Stimulated activated CD8-positive, alpha-beta memory T cell treated with anti-CD3 and anti-CD28 coated beads, Interleukin-4, amount 100 ng/mL, for 4 hours (primary cell): ENCODE data around the gene POFUT2.

Experiments
- DNase-seq, 2 donors: peaks; one replicate each; pipeline ENCODE4 v3.0.0-alpha.2; 2020; ENCODE audit warnings: low read depth in 2 of 2, low spot score in 1 of 2

POFUT2 gene

GRCh38 chr21:45287438-45288391, at the start of gene POFUT2:
TSS of gene POFUT2 (minus strand) at chr21:45287895. CDS start at chr21:45287871, 24 bp downstream.
- peak; percentile 95 to 98 for DNase-seq

DNA sequence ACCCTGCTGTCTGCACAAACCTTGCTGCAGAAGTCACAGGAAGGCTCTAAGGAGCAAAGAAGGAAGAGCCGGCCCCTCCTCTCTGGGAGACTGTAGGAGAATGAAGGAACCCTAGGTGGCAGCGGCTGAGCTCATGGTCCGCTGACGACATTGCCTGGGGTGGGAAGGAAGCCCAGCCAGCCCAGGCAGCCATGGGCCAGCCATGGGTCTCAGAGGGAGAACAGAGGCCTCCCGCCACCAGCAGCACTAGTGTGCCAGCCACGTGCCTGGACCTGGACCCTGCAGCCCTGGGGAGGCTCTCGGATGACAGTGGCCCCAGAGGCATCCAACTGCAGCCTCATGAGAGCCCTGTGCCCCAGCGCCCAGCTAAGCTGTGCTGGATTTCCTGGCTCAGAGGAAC, 49.2 kb upstream of the POFUT2 start:
- no peak for DNase-seq

GRCh38 chr21:45336535-45336810, 48.8 kb upstream of the POFUT2 start:
- DNase-seq, result no peak

DNA sequence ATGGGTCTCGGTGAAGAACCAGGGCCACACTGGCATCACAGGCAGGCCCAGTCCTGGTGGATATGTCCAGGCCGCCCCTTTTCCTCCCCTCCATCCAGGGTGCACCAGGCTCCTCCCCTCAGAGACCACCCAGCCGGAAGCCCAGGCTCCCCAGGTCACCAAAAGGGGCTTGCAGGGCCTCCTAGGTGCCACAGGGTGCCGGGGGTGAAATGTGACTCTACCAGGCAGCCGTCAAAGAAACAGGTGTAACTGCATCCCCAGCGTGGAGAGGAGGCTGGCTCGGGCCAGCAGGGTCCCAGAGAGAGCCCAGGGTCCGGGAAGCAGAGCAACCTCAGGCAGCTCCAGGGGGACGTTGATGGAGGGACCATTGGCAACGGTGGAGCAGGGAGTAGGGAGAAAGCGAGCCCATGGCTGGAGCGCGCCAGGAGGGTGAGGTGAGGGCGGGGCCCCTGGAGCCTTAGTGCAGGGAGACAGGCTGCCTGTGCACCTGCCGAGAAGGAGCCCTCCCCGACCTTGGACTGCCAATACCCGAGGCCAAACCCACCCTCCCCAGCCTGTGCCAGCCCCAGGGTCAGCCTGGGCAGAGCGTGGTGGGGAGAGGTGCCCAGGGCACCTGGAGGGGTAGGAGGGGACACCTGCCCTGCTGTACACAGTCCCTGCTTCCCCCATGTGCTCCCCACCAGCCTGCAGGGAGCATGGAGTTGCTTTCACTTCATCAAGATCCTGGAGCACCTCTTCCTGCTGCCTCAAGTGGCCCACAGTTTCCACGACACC, 48.3 kb upstream of the POFUT2 start:
- DNase-seq, result no peak

DNA sequence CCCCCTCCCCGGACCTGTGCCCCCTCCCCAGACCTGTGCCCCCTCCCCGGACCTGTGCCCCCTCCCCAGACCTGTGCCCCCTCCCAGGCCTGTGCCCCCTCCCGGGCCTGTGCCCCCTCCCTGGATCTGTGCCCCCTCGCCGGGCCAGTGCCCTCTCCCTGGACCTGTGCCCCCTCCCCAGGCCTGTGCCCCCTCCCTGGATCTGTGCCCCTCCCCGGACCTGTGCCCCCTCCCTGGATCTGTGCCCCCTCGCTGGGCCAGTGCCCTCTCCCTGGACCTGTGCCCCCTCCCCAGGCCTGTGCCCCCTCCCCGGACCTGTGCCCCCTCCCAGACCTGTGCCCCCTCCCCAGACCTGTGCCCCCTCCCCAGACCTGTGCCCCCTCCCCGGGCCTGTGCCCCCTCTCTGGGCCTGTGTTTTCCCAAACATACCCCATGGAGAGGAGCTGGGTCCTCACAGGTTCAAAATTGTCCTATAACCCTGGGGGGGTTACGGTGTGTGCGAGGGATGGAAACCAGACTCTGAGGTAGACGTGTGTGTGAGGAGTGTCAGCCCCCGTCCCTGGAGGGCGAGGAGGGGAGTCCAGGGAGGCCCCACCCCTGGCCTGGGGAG, 47.6 kb upstream of the POFUT2 start:
- DNase-seq, result no peak

- DNase-seq, result no peak
Observed at GRCh38 chr21:45334591-45335081, 46.9 kb upstream of the POFUT2 start.

GRCh38 chr21:45334134-45334533, 46.4 kb upstream of the POFUT2 start:
- no peak for DNase-seq

DNA sequence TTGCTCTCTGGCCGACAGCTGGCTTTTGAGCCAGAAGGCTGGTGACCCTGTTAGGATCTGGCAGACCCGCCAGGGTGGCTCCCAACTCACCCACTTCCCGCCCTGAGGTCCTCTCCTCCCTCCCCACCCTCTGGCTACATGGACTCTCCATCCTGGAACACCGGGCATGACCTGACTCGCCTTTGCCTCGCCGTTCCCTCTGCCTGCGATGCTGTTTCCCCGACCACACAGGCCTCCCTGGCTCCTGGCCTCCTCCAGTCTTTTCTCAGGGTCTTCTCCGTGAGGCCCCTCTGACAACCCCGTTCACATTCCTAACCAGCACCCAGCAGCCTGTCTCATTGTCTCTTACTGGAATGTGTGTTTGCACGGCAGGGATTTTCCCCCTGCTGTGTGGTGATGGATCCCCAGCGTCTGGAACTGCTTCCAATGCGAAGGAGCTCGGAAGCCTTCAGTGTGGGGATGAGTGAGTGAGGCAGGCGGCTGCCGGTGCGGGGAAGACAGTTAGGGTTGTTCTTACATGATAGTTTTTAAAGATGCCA, 46.0 kb upstream of the POFUT2 start:
- DNase-seq, result no peak

GRCh38 chr21:45332981-45333582, 45.4 kb upstream of the POFUT2 start:
- no peak for DNase-seq

GRCh38 chr21:45332415-45332814, 44.7 kb upstream of the POFUT2 start:
- DNase-seq, result no peak

- DNase-seq, result no peak
Observed at GRCh38 chr21:45331531-45332147, 43.9 kb upstream of the POFUT2 start.

- DNase-seq, result no peak
Observed at GRCh38 chr21:45330851-45331261, 43.2 kb upstream of the POFUT2 start.

DNA sequence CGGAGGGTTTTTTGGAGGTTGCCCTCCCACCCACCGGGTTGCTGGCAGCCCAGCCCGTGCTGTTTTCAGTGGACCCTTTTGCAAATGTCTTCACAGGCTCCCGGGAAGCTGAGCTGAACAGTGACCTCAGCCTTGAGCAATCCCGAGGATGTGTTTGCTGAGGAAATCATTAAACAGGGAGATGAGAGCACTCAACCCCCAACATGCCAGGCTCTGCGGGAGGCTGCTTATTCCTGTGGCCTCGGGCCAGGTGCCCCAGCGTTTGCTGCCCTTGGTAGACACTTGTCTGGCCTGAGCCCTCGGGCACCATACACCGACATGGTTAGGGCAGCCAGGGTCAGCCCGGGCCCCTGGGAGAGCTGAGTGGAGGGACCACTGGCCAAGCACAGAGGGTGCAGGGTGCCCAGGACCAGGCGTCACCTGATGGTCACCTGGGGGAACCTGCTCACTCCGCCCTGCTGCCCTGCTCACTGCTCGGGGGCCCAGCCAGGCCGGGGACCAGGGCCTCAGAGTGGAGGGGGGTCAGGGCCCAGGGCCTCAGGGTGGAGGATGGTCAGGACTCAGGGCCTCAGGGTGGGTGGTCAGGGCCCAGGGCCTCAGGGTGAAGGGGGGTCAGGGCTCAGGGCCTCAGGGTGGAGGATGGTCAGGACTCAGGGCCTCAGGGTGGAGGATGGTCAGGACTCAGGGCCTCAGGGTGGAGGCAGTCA, 42.5 kb upstream of the POFUT2 start:
- no peak for DNase-seq

DNA sequence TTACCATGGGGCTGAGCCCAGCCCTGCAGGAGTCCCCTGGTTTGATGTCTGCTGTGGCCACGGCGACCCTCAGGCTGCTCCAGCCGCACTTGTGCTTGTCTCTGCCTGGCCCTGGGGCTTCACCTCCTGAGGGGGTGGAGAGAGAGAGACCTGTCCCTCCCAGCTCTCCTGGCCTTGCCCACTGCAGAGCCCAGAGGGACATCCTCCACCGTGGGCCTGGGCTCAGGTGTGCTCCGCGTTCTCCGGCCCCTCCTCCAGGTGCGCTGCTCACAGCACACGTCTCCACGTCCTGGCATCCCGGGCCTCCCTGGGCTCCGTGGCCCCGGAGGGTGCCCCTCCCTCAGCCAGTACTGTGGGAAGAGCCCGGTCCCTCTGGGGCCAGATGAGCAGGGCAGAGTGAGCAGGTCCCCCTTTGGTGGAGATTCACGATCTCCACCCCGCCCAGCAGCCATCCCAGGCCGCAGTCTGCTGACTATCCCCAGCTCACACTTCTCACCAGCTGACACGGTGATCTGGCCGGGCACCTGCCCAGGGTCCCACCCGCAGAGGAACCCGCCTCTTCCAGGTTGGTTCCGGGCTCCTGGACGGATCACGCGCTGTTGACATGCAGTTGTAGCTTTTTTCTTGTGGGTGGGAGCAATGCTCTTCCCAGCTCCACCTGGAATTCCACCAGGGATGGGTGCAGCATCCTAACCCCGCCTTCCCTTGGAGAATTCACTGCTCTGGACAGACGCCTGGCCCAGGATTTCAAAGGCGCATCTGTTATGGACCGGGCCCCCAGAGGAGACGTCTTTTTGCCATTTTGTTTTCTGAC, 41.8 kb upstream of the POFUT2 start:
- no peak for DNase-seq

DNA sequence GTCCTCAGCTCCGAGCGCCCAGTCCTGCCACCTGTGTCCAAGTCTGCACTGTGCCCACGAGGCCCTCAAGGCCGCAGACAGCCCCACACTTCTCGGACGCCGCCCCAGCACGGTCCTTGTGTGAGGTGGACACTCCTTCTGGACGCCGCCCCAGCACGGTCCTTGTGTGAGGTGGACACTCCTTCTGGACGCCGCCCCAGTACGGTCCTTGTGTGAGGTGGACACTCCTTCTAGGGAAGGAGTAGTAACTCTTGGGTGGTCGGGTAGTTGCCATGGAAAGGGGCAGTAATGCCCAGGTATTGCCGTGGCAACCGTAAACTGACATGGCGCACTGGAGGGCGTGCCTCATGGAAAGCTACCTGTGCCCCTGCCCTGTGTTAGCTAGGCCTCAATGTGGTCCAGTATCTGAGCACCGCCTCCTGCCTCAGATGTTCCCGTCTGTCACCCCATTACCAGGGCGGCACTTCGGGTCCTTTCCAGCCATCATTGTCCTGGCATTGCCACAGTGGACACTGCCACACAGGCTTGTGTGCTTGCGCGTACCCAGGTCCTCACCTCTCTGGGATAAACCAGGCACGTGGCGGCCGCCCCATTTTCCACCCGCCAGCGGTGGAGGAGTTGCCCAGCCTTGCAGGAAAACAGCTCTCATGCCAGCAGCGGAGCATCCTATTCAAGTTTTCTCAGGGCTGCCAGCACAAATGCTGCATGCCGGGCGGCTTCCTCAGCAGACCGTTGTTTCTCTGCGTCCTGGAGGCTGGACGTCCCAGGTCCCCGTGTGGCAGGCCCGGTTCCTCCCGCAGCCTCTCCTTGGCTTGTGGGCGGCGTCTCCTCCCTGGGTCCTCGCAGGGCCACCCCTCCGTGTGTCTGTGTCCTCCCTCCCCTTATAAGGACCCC, 40.8 kb upstream of the POFUT2 start:
- DNase-seq, result no peak

DNA sequence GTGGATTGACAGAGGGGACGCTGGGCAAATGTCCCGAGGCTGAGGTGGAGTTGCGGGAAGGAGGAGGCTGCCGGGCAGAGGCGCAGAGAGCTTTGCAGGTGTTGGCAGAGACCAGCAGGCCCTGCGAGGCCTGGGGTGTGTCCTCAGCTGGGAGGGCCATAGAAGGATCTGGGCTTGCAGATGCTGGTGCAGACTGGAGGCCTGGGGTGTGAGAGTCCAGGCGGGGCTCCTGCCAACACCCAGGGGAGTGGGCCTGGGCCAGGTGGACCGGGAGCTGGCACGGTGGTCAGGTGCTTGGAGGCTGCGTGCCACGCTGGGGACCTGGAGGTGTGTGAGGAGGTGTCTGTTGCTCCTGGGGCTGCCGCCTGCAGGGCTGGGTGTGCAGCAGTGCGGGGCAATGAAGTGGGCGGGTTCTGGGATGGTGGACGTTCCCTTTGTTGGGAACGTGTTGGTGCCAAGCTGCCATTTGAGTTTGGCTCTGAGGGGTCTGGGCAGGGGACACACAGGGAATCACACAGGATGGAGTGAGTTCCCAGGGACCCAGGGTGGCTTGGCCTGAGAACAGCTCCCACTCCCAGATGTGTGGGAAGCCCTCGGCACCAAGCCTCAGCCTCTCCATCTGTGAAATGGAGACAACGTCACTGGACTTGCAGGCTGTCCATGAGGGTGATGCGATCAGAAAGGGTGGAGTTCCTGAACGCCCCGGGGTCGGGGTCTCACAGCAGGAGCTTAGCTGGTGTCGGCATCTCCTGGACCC, 39.9 kb upstream of the POFUT2 start:
- no peak for DNase-seq

DNA sequence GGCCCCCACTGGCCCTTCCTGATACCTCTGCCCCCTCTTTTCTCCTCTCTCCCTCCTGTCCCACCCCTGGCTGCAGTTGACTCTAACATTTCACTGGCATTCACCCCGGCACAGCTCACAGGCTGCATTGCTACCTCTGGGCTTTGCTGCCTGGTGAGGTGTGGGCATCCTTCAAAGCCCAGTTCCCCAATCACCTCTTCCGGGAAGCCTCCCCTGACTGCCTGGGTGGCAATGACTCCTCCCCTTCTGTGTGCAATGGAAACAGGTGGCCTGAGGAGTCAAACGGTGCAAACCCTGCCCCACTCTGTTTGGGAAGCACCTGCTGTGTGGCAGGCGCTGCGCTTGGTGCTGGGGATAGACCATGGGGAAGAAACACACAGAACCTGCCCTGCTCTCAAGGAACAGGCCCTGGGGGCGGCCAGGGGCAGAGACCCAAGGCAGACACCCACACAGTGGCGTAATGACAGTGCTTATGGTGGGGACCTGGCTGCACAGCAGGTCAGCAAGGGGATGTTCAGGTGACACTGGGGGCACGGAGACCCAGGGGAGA, 39.3 kb upstream of the POFUT2 start:
- DNase-seq, result no peak
